NCI-H1694 (cell line): ENCODE results near the gene TBC1D4.
"Not testable (repeated sequence)": the region's sequence is repeated elsewhere in the genome, so short reads cannot be mapped to it uniquely, and the experiment has no call there.

Experiments used
- DNase-seq: peaks from one replicate; lab custom pipeline; 2025; lab: John Stamatoyannopoulos, UW

TBC1D4 gene

DNA sequence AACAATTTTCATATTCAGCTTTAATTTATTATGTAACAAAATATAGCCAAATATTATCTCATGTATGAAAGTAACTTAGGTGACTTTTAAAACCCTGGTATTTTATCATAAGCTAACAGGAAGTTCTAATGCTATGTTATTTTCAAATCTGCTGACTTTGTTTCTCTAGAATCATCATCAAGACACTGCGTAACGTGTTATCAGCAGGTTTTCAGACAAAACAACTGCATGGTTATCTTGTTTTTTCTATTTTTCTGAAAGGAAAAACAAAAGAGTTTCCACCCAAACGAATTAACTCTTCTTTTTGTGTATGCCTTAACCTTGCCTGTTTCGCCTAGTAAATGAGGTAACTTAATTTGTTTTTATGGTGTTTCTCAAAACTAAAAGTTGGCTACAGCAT lies 156.3 kb downstream of the TBC1D4 start:
- DNase-seq: no peak

DNA sequence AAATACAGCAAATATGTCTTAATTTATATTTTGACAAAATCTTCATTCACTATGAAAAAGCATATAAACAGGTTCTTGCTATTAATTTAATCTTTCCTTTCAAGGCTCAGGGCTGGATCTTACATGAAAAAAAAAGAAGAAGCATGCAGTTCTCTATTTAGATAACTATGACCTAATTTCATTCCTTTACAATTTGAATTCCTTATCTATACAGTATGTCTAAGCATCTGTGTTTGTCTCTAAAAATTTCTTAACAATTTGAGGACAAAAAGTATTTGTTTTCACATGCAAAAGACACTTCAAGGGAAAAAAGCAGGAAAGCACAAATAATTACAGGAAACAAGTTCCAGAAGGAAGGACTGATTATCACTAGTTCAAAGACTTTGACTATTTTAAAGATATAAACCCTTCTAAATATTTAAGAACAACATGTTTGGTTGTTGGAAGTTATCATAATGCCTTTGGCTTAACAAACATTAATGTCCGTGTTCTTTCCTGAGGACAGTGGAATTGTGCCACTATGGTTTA lies 157.5 kb downstream of the TBC1D4 start:
- no peak for DNase-seq

DNA sequence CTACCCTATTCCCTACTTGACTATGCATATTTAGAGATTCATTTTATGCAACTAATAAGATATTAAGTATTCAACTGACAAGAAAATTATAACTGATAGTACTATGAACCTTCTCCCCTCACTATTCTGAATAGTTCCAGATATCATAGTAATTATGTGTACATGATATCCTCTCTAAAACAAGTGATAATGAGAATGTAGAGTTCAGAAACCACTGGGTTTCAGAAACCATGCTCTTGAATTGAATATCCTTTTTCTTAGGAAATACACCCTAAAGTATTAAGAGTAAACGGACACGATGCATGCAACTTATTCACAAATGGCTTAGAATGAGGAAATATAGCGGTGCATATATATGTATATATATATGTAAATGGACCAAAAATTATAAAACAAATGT lies 160.9 kb downstream of the TBC1D4 start:
- no peak for DNase-seq

DNA sequence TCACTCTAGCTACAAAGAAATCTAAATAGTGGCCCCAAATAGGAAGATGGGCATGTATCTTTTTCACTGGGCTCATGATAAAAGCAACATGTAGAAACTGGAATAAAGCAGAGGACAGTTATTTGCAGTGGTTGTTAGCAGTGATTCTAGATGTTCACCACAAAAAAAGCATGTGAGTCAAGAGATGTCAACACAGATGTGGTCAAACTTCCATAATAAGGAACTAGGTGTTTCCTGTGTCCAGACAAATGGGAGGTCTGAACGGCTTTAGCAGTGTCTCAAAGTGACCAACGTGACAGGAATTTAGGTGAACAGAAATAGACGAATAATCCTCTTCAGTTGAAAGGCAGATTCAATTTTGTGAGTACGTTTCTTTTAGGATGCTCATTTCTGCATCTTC lies 162.7 kb downstream of the TBC1D4 start:
- no peak for DNase-seq

DNA sequence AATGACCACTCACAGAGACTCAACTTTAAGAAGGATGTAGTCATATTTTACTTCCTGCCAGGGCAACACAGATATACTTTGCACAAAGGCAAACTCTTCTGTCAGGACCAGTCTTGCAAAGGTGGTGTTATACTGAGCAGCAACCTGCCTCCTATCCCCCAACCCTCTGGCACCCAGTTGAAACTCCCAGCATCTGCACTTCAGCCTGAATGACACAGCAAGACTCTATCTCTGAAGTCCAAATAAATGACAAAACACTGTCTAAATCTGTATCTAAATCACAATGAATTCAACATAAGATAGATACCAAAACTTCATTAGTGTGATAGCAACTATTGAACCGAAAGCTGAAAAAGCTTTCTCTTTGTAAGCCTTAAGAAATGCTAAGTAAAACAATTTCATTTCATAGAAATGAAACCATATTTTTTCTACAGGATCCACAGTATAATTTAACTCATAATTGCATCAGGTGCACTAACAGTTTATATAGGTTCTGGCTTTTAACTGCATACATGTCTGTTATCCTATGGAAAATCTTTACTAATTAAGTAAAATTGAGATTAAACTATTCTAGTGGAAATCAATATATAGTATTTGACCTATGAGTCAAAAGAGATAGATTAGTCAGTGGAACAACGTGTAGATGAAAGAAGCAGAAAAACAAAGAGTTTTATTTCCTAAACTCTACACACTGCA lies 163.7 kb downstream of the TBC1D4 start:
- no peak for DNase-seq

DNA sequence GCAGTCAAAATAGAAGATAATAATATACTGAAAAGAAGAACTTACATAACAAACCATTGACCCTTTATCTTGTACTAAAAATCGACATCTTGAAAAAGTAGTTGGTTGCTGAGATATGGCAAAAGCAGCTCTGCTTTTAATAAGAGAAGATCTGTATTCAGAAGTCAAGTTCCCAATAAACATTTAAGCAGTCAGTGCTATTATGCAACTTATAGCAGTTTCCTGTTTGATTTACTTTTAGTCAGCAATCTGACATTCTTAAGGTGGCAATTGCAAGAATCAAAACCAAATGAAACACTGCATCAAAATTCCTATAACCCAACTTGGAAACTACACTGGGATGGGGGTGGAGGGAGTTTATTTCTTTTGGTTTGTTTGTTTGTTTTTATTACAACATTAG lies 165.5 kb downstream of the TBC1D4 start:
- no peak for DNase-seq

DNA sequence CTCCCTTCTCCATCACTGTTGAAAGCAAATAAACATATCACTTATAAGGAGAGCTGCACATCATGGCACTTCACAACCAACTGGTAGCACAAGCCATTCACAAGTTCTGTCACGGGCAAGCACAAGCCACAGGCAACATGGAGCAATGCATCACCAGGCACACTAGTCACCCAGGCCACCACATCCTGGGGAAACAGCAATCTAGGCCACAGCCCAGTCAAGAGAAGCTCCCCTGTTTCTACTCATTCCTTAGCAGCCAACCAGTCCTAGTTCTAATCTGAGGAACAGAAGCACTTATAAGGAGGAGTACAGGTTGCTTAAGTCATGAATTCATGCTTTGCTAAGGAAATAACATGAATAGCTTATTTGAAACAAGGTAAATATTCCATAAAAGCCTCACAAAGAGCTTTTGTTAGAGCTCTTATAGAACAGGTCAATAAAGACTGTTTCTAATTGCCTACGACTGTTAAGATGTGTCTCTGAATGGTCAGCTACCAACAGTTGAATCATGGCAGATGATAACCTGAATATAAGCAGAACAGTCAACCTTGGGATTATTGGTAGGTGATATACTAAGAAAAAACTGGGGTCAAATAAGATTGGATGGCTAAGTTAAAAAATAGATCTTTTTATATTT lies 169.0 kb downstream of the TBC1D4 start:
- DNase-seq: no peak

DNA sequence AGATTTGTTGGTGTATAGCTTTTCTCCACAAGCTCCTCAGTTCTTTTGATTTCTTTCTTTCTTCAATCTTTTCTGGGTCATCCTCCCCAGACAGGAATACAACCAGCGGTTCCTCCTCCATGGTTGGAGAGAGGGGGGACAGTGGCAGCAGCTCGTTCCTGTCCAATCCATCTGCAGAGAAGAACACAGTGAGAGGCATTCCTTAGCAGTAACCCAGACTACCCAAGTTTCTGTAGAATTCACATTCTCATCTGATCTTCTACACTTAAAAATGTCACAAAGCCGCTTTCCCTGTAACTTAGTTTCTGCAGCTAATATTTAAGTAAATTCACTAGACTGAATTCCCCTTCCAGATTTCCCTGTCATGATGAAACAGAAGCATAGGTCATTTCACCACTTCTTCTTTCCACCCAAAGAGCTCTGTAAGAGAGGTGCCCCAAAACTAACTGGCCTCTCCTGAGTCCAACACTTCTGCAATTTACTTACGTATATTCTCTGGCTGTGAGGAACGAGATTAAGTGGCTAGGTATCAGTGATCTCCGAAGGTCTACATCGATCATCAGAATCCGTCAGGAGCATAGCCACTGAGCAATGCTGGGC lies 171.9 kb downstream of the TBC1D4 start:
- DNase-seq: no peak

DNA sequence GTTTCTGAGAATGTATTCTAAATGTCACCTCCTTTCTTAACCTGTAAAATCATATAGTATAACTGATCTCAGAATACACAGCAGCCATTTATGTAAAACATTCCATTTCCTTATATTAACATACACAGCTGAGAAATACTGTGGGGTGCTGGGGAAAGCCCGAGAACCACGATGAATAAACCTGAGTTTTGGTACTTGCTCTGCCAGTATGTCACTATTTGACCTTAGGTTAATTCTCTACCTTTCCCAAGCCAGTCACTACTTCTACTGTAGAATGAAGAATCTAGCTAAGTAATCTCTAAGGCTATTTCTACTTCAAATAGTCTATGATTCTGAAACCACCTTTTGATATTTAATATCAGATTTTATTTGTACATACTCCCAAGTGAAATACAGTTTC lies 173.7 kb downstream of the TBC1D4 start:
- no peak for DNase-seq

DNA sequence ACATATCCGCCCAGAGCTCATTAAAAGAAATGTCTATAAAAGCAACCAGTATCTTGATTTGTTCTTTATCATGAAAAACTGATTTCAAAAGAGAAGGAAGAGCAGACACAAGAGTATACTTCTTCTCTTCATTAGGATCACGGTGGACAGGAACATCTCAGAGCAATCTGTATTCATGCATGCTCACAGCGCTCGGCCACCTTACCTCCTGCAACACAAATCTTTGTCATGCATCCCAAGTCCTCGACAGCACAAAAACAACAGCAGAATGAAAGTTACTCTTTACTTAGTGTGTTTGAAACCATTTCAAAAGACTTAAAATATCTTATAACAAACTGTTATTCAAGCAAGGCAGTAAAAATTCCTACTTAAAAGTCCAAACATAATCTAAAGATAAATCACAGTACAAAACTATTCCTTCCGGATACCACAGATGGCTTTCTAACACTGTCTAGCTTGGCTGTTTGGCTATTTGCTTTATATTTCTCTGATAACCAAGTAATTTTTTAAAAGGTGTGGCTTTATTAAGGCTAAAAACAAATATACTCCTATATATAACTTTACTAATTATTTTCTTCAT lies 174.5 kb downstream of the TBC1D4 start:
- DNase-seq: no peak

DNA sequence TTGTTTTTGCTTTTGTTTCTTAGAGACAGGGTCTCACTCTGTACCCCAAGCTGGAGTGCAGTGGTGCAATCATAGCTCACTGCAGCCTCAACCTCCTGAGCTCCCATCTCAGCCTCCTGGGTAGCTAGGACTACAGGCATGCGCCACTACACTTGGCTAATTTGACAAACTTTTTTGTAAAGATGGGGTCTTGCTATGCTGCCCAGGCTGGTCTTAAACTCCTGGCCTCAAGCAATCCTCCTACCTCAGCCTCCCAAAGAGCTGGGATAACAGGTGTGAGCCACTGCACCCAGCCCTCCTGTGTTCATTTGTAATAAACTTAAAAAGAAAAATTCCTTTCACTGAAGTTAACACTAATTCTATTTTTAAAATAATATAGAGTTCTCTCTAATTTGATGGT lies 175.0 kb downstream of the TBC1D4 start:
- DNase-seq: not testable (repeated sequence)

DNA sequence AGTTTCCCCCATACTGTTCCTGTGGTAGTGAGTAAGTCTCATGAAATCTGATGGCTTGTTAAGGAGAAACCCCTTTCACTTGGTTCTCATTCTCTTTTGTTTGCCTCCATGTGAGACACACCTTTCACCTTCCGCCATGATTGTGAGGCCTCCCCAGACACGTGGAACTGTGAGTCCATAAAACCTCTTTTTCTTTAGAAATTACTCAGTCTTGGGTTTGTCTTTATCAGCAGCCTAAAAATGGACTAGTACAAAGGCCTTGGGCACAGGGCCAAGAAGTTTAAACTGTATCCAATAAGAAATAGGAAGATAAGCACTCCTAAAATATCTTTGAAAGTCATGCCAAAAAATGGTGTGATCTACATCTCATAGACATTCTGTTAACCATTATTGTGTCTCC lies 176.9 kb downstream of the TBC1D4 start:
- no peak for DNase-seq

DNA sequence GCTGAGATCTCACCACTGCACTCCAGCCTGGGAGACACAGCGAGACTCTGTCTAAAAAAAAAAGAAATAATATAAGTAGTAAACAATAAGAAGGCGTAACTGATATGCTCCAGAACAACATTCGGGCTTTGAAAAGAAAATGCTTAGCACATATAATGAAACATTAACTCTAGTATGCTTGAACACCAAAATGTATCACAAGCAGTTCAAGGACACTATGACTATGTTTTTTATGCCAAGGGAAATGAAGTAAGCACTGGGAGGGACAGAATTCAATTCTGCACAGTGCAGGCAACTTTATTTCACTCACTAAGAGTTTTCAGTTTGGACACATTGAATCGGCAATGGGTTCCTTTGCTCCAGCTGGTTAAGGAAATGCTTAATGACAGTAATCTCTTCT lies 178.7 kb downstream of the TBC1D4 start:
- DNase-seq: no peak

DNA sequence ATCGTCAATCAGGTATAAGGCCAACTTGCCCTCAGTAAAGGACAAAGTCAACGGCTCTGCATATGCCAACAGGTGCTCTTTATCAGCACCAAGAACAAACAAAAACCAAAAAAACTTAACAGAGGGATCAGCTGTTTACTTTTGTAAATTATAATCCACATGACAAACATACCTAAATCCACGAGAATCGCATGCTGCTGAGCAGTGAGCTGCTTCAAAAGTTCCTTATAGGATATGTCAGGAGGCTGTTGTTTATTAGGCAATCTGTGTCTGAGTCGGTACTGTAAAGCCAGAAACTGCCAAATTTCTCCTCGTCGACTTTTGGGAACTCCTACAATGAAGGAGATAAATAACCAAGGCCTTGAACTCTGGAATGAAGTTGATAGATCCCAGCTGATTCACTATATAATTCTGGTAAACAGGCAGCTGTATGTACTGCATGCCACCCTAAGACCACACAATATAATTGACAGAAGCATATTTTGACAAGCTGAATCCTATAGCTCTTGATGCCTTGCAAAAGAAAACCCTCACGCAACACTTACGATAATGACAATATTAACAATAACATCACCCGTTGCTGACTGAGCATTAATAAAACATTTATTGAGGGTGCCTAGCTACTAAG lies 179.8 kb downstream of the TBC1D4 start:
- DNase-seq: no peak

DNA sequence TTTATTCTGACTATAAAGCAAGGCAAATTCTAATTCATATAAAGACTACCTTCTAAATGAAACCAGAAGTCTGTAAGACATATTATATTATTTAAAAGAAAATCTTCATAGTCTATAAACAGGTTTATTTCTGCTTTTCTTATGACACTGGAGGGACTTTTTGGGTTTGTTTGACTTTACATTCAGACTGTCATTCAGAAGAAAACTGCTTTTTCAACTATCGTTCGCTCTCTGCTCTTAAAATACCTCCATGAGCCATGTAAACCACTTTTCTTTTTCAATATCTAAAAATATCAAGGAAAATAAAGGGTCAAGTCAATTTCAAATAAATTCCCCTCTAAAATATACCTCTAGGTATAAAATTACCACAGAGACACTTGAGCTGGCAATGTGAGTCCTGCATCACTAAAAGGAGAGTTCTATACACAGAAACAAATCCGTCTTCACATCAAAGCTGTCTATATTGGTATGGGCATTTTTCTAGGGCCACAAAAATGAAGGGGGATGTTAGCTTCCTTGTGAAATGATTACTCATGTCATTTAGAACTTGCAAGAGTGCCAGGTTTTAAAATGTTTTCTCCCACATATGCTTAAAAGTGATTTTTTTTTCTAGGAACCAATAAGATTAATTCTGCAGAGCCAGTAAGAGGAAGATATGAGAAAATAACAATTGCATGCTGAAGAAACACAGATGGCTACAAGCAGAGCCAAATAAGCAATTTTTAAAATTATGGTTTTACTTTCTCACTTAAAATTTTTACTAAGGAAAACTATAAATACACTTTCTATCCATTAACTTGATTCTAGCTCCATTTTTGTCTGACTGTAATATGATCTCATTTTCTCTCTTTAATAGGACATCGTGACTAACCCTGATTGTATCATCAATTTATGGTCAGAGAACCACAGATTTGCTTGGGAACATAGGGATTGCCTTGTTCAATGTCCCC lies 181.8 kb downstream of the TBC1D4 start:
- DNase-seq: no peak

DNA sequence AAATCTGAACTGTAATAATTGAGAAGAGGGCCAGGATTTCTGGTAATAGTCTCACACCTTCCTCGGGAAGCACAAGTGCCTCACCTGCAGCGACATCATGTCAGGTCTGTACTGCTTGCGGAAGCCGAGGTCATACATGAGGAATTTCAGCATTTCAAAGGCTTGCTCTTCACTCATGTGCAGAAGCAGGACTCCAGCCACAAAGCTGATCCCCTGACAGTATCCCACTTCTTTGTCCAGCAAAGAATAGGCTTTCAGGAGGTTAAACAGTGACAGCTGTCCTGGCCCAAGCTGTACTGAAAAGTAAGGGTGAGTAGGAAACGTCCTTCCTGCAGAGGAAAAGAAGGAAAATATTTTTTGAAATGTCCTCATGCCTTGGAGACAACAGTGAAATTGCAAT lies 182.7 kb downstream of the TBC1D4 start:
- no peak for DNase-seq

DNA sequence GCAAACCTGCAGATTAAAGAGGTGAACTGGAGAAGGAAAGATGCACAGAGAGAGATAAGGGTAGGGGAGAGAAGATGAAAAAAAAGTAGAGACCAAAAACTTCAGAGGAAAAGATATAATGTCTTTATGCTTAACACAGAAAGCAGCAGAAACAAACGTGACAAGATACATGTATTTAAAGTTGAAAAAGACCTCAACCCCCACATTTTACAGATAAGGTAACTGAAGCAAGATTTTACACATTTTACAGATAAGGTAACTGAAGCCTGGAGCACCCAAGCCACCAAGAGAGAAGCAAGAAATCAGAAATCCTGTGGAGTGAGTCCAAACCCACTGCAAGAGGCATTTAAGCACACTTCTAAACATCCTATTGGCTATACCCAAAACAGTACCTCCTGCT lies 185.3 kb downstream of the TBC1D4 start:
- DNase-seq: no peak

DNA sequence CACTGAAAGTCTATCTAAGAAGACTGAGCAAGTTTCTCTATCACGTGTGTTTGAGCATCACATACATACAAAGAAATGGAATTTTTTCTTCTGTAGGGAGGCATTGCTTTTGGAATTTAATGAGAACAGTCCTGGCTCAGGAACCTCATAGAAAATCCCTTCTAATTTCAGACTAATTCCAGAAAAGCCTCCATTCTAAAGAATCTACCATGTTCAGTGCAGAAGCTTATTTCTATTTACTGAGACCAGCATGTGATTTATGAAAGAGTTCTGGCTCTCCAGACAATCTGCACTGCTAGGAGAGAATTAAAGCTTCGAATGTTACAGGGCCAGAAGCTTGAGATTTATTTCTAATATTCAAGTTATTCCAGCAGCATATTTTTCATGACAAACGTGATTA lies 186.8 kb downstream of the TBC1D4 start:
- no peak for DNase-seq

DNA sequence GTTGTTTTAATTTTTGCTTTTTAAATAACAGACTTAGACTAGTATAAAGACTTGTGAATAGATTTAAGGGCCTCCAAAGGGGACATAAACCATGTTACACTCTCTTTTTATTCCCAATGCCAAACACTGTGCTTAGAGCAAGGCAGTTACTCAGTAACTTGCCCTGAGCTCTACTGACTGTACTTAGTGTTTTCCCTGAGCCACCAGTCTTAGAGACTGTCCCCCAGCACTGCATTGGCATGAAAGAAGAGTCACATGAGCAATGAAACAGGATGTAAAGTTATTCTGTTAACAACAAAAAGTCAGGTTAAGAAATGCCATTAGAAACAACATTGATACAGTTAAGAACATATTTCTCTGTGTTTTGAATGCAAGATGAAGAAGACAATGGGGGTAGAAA lies 187.9 kb downstream of the TBC1D4 start:
- no peak for DNase-seq

DNA sequence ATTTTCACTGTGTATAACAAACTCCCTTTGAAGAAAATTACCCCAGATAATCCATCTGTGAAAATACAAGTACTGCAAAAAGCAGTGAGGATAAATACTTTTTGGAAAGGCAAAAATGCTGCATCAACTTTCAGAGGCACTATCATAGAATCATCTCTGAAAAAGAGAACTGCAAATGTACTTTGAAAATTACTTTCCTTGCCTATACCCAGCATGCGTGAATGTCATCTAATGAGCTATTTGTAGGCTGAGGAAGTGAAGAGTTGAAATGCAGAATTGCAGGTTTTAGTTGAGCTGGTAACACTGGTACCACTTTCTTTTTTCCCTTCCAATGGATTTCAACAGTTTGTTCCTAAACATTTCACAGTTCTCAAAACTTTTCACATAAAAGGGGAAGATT lies 196.7 kb downstream of the TBC1D4 start:
- DNase-seq: no peak

DNA sequence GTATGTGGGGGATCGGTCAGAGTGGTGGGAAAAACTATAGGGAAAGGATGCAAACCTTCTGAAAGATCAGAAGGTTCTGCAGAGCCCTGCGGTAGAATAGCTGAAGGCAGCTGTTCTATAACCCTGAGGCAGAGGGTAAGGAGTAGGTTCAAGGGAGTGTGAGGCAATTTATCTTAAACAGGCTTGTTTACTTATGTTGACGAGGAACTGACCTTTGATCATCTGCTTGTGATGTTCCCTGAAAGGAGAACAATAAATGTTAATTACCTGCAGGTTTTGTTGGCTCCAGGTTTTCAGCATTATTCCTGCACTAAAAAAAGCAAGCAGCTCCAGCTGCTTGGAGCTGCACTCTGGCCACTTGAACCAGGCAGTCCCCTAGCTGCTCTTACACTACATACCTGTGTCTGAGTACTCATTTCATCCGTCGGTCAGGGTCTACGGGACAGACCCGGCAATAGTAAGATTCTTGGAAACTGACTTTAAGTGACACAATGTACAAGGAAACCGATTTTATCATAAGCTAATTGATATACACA lies 202.1 kb downstream of the TBC1D4 start:
- no peak for DNase-seq
